HAP-1 (cell line): ENCODE measurements around the gene DUSP2.
"Not testable (repeated sequence)": the region's sequence is repeated elsewhere in the genome, so short reads cannot be mapped to it uniquely, and the experiment has no call there.

Experiments
- DNase-seq, 2 experiments: peaks; one replicate each; pipeline ENCODE4 v3.0.0-alpha.2; 2016 to 2020; ENCODE audit warnings: low spot score in 2 of 2
- H3K27me3 ChIP-seq: fragments of 250-450 bp; sonication (Bioruptor Pico); 2 replicates; pipeline ENCODE4 v1.5.1; 2020; ENCODE audit warnings: low read depth, mild to moderate bottlenecking, moderate library complexity
- H3K36me3 ChIP-seq: fragments of 250-450 bp; sonication (Bioruptor Pico); replicated peaks from 2 replicates; pipeline ENCODE4 v1.5.1; 2020; ENCODE audit warnings: mild to moderate bottlenecking
- H3K4me1 ChIP-seq: fragments of 250-450 bp; sonication (Bioruptor Pico); 2 replicates; pipeline ENCODE4 v1.5.1; 2020; ENCODE audit warnings: mild to moderate bottlenecking
- H3K4me3 ChIP-seq: fragments of 250-450 bp; sonication (Bioruptor Pico); 2 replicates; pipeline ENCODE4 v1.5.1; 2020; ENCODE audit warnings: mild to moderate bottlenecking, moderate library complexity
- H3K9me3 ChIP-seq: fragments of 250-450 bp; sonication (Bioruptor Pico); 2 replicates; pipeline ENCODE4 v1.5.1; 2020; ENCODE audit warnings: mild to moderate bottlenecking, moderate library complexity
- in situ Hi-C: fragments of 300-500 bp; cut with MboI; formaldehyde crosslinking; loops from 3 replicates; pipeline ENCODE4 v1.14.3; 2020; ENCODE audit warnings: low sequenced_read_pairs, inconsistent platforms, mixed read lengths

Gene DUSP2

GRCh38 chr2:96174251-96175144 lies 29.3 kb upstream of the DUSP2 start:
- H3K36me3 ChIP-seq, result no peaks in the 10 kb centered on the region
- in situ Hi-C loops, result no loop called here
- DNase-seq, result peak; percentile 46 to 88
- H3K27me3 ChIP-seq, result no peaks in the 10 kb centered on the region
- no peak overlapping the region for H3K4me3 ChIP-seq
- H3K9me3 ChIP-seq, result no peaks in the 10 kb centered on the region; the same call in 1 of the 2 replicates
- no peaks in the 10 kb centered on the region for H3K4me1 ChIP-seq

- H3K27me3 ChIP-seq, result no peaks in the 10 kb centered on the region
- in situ Hi-C loops, result no loop called here
- H3K9me3 ChIP-seq, result no peaks in the 10 kb centered on the region; the same call in 1 of the 2 replicates
- DNase-seq, result no peak
- no peaks in the 10 kb centered on the region for H3K36me3 ChIP-seq
- no peak overlapping the region for H3K4me3 ChIP-seq
- H3K4me1 ChIP-seq, result no peaks in the 10 kb centered on the region
These were observed 26.6 kb upstream of the DUSP2 start for GRCh38 chr2:96171831-96172230.

- H3K27me3 ChIP-seq, result no peaks in the 10 kb centered on the region
- DNase-seq, result no peak
- no peaks in the 10 kb centered on the region; the same call in 1 of the 2 replicates for H3K9me3 ChIP-seq
- H3K4me1 ChIP-seq, result no peaks in the 10 kb centered on the region
- in situ Hi-C loops, result no loop called here
- no peaks in the 10 kb centered on the region for H3K36me3 ChIP-seq
- no peak overlapping the region for H3K4me3 ChIP-seq
These were observed 25.4 kb upstream of the DUSP2 start for GRCh38 chr2:96170626-96171025.

GRCh38 chr2:96169868-96170507 lies 24.7 kb upstream of the DUSP2 start:
- no peaks in the 10 kb centered on the region for H3K4me1 ChIP-seq
- in situ Hi-C loops, result no loop called here

GRCh38 chr2:96167407-96168013 lies 22.3 kb upstream of the DUSP2 start:
- H3K4me1 ChIP-seq, result no peaks in the 10 kb centered on the region
- H3K36me3 ChIP-seq, result no peaks in the 10 kb centered on the region
- in situ Hi-C loops, result no loop called here
- no peaks in the 10 kb centered on the region for H3K27me3 ChIP-seq
- no peak overlapping the region for H3K4me3 ChIP-seq
- H3K9me3 ChIP-seq, result no peaks in the 10 kb centered on the region; the same call in 1 of the 2 replicates
- DNase-seq, result no peak

More at GRCh38 chr2:96169868-96170507, 24.7 kb upstream of the DUSP2 start:
- no peak overlapping the region for H3K4me3 ChIP-seq
- no peak for DNase-seq
- no peaks in the 10 kb centered on the region for H3K27me3 ChIP-seq
- no peaks in the 10 kb centered on the region; the same call in 1 of the 2 replicates for H3K9me3 ChIP-seq
- H3K36me3 ChIP-seq, result no peaks in the 10 kb centered on the region

GRCh38 chr2:96164459-96165184 lies 19.4 kb upstream of the DUSP2 start:
- Histone ChIP-seq H3K4me1 (no peaks in the 10 kb centered on the region), H3K27me3 (no peaks in the 10 kb centered on the region), H3K36me3 (no peaks in the 10 kb centered on the region), H3K9me3 (no peaks in the 10 kb centered on the region), H3K4me3 (no peak overlapping the region)
- in situ Hi-C loops, result no loop called here
- DNase-seq, result no peak

GRCh38 chr2:96163768-96164429 lies 18.7 kb upstream of the DUSP2 start:
- Histone ChIP-seq H3K36me3 (no peaks in the 10 kb centered on the region), H3K27me3 (no peaks in the 10 kb centered on the region), H3K9me3 (no peaks in the 10 kb centered on the region), H3K4me3 (no peak overlapping the region), H3K4me1 (no peaks in the 10 kb centered on the region)
- in situ Hi-C loops, result no loop called here
- DNase-seq, result no peak

- H3K4me3 ChIP-seq, result no peak overlapping the region
- no peaks in the 10 kb centered on the region for H3K9me3 ChIP-seq
- H3K4me1 ChIP-seq, result no peaks in the 10 kb centered on the region
- H3K27me3 ChIP-seq, result no peaks in the 10 kb centered on the region
- in situ Hi-C loops, result no loop called here
- no peaks in the 10 kb centered on the region for H3K36me3 ChIP-seq
- DNase-seq, result no peak
These were observed 18.2 kb upstream of the DUSP2 start for GRCh38 chr2:96163415-96163767.

- in situ Hi-C loops, result no loop called here
- no peak overlapping the region for H3K4me3 ChIP-seq
- H3K27me3 ChIP-seq, result no peaks in the 10 kb centered on the region
- H3K36me3 ChIP-seq, result no peaks in the 10 kb centered on the region
- DNase-seq, result no peak
- H3K4me1 ChIP-seq, result no peaks in the 10 kb centered on the region
- H3K9me3 ChIP-seq, result no peaks in the 10 kb centered on the region
These were observed 16.7 kb upstream of the DUSP2 start for GRCh38 chr2:96161898-96162297.

GRCh38 chr2:96160366-96160765 lies 15.1 kb upstream of the DUSP2 start:
- H3K4me1 ChIP-seq, result not testable (repeated sequence)

GRCh38 chr2:96159084-96159830 lies 14.0 kb upstream of the DUSP2 start:
- DNase-seq, result no peak

More at GRCh38 chr2:96160366-96160765, 15.1 kb upstream of the DUSP2 start:
- H3K27me3 ChIP-seq, H3K4me3 ChIP-seq, H3K36me3 ChIP-seq, H3K9me3 ChIP-seq, in situ Hi-C loops, DNase-seq: not testable (repeated sequence)

GRCh38 chr2:96158554-96158940 lies 13.3 kb upstream of the DUSP2 start:
- in situ Hi-C loops, result no loop called here
- Histone ChIP-seq H3K4me1 (no peaks in the 10 kb centered on the region), H3K9me3 (no peaks in the 10 kb centered on the region), H3K4me3 (no peak overlapping the region), H3K36me3 (no peaks in the 10 kb centered on the region), H3K27me3 (no peaks in the 10 kb centered on the region)
- no peak for DNase-seq

More at GRCh38 chr2:96159084-96159830, 14.0 kb upstream of the DUSP2 start:
- Histone ChIP-seq H3K27me3 (no peaks in the 10 kb centered on the region), H3K4me1 (no peaks in the 10 kb centered on the region), H3K36me3 (no peaks in the 10 kb centered on the region), H3K9me3 (no peaks in the 10 kb centered on the region), H3K4me3 (no peak overlapping the region)
- in situ Hi-C loops, result no loop called here
